ENCODE results near the gene KCTD6.

KCTD6 gene

DNA sequence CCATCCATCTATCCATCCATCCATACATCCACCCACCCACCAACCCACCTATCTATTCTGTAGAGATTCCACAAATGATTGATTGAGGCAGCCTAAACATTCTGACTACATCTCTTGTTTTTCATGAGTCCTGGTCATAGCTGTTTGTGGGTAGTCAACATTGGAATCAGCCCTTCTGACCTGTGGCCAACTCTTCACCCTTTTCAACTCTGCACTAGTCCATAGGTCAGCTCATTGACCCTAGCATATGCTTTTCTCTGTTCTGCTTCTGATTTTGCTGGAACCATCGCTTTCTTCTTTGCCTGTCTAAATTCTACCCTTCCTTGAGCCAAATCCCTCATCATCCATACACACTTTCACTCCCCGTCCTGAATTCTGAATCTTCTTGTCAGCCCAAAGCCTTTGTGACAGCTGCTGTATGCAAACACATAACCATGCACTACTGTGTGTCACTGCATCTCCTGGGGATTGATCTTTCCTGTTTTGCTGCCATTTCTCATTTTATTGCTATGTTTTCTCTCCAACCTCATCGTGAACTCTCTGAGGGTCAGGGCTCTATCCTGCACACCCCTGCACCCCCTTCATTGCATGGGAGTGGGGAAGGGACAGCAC lies 16.8 kb upstream of the KCTD6 start:
- Mint-ChIP-seq H3K4me1 (peaks cover 38% of the 10 kb centered on the region), H3K27ac (no peak overlapping the region), H3K9me3 (no peaks in the 10 kb centered on the region), H3K36me3 (ENCODE audit: low read depth) (no peaks in the 10 kb centered on the region), H3K4me3 (no peak overlapping the region), H3K27me3 (no peaks in the 10 kb centered on the region)
- ATAC-seq (no peak), DNase-seq (no peak)

DNA sequence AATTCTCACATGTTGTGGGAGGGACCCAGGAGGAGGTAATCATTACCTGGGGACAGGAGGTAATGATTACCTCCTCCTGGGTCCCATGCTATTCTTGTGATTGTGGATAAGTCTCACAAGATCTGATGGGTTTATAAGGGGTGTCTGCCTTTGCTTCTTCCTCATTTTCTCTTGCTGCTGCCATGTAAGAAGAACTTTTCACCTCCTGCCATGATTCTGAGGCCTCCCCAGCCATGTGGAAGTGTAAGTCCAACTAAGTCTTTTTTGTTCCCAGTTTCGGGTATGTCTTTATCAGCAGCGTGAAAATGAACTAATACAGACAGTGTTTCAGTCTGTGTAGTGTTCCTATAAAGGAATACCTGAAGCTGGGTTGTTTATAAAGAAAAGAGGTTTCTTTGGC lies 13.1 kb upstream of the KCTD6 start:
- Mint-ChIP-seq H3K4me3 (no peak overlapping the region), H3K36me3 (ENCODE audit: low read depth) (no peaks in the 10 kb centered on the region), H3K27me3 (peaks cover 2% of the 10 kb centered on the region), H3K9me3 (no peaks in the 10 kb centered on the region), H3K27ac (no peak overlapping the region), H3K4me1 (peaks cover 20% of the 10 kb centered on the region)
- DNase-seq (no peak), ATAC-seq (no peak)

DNA sequence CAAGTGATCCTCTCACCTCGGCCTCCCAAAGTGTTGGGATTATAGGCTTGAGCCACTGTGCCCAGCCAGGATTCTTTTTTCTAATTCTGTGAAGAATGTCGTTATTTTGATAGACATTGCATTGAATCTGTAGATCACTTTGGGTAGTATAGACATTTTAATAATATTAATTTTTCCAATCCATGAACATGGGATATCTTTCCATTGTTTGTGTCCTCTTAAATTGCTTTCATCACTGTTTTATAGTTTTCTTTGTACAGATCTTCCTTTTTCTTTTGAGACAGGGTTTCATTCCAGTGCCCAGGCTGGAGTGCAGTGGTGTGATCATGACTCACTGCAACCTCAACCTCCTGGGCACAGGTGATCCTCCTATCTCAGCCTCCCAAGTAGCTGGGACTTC lies 11.6 kb upstream of the KCTD6 start:
- H3K27me3 Mint-ChIP-seq: peaks cover 2% of the 10 kb centered on the region
- H3K36me3 Mint-ChIP-seq (ENCODE audit: low read depth): no peaks in the 10 kb centered on the region
- DNase-seq (no peak), ATAC-seq (no peak)
- H3K4me1 Mint-ChIP-seq: peaks cover 5% of the 10 kb centered on the region
- no peak overlapping the region for H3K27ac Mint-ChIP-seq
- no peaks in the 10 kb centered on the region for H3K9me3 Mint-ChIP-seq
- H3K4me3 Mint-ChIP-seq: no peak overlapping the region

DNA sequence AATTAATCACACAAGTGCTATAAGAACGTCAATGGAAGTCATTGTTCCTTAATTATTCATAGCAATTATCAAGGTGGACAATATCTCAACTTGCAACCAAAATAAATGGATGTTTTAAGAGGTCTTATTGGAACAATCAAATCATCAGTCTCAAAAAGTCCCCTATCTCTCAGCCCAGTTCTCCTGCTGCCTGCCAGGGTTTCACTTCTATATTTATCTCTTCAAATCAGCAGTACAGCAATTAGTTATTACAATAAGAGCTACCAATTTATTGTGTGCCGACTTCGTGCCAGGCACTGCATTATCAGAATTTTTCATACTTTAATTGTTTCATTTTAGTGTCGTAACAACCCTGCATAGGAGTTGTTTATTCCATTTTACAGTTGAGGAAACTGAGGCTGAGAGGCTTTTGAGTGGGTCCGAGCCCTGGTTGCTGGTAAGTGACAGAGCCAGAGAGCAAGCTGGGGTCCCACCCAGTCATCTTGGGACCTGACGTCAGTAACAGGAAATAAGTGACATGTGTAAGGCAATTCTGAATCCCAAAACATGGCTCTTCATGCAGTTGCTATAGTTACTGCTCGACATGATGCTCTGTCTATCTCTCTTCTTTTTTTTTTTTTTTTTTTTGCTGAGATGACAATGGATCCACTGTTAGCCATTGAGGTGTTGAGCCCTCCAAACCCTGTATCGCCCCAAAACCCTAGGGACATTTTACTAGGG lies 8.8 kb upstream of the KCTD6 start:
- peaks cover 4% of the 10 kb centered on the region for H3K4me1 Mint-ChIP-seq
- no peak overlapping the region for H3K27ac Mint-ChIP-seq
- DNase-seq: no peak
- H3K36me3 Mint-ChIP-seq (ENCODE audit: low read depth): no peaks in the 10 kb centered on the region
- no peaks in the 10 kb centered on the region for H3K9me3 Mint-ChIP-seq
- H3K27me3 Mint-ChIP-seq: peaks cover 5% of the 10 kb centered on the region
- no peak overlapping the region for H3K4me3 Mint-ChIP-seq
- ATAC-seq: no peak

DNA sequence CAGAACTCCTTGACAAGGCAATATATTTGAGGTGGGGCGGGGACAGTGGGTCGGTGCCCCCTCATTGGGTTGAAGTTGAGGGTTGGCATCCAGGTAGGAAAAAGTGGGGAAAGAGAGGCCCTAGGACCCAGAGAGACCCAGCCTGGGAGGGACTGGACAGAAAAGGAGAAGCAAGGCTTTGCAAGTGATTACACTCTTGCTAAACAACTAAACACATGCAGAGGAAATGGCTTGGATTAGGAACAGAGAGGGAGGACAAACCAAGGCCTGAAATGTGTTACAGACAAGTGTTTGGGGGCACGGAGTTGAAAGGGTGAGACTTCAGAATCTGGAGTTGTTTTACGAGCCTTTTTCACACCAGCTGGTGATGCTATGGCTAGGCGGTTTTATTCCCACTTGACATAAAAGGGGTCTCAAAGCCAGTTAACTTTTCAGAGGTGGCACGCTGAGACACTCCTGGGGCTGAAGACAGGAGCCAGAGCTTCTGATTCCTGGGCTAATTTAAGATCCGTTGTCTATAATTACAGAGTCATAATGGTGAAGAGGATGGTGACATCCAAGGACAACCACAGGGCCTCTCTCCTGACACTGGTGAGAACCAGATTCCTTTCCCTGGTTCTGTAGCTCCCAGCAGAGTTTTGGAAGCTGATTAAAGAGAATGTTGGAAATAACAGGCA lies 7.7 kb upstream of the KCTD6 start:
- DNase-seq (no peak), ATAC-seq (no peak)
- peaks cover 4% of the 10 kb centered on the region for H3K4me1 Mint-ChIP-seq
- no peak overlapping the region for H3K4me3 Mint-ChIP-seq
- H3K27ac Mint-ChIP-seq: no peak overlapping the region
- peaks cover 11% of the 10 kb centered on the region for H3K27me3 Mint-ChIP-seq
- no peaks in the 10 kb centered on the region for H3K36me3 Mint-ChIP-seq (ENCODE audit: low read depth)
- H3K9me3 Mint-ChIP-seq: no peaks in the 10 kb centered on the region

DNA sequence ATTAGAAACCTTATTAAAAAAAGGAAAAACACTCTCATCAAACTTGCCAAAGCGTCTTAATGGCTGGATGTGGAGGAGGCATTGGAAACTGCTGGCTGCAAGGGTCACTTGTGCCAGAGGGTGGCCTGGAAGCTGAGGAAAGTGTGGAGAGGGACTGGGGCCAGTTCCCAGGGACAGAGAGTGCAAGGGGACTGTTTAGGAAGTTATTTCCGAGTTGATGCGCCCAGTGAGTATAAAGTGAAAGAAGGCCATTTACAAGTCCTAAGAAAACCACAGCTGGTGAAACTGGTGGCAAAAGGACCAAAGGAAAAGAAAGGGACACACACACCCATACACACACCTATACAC lies 7.2 kb upstream of the KCTD6 start:
- DNase-seq (no peak), ATAC-seq (no peak)
- H3K27me3 Mint-ChIP-seq: peaks cover 11% of the 10 kb centered on the region
- no peak overlapping the region for H3K4me3 Mint-ChIP-seq
- no peaks in the 10 kb centered on the region for H3K36me3 Mint-ChIP-seq (ENCODE audit: low read depth)
- H3K4me1 Mint-ChIP-seq: peaks cover 4% of the 10 kb centered on the region
- no peak overlapping the region for H3K27ac Mint-ChIP-seq
- H3K9me3 Mint-ChIP-seq: no peaks in the 10 kb centered on the region

DNA sequence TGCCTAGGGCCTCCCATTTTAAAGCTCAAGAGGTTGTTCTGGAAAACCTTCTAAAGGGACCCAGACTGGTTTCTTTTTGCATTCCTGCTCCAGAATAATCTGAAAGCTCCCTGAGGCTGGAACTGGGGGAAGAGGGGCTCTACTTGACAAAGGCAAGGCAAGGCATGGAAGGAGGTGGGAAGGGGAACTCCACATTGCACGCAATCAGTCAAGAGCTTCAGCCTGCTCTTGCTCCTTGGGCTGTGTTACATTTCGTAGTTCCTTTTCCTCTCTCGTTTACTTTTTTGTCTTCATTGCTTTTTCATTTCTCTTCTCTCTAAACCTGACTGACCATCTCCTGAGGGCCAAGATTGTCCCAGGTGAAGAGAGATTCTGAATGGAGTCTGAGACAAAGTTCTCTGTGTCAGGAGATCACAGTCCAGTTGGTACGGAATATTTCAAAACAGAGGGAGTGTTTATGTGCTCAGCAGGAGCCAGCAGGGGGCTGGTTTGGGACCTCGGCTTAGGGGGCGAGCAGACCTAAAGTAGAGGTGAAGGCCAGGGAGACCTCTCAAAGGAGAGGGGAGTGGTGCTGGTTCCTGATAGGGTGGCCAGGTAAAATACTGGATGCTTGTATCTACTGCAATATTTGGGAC lies 6.0 kb upstream of the KCTD6 start:
- H3K4me1 Mint-ChIP-seq: peaks cover 7% of the 10 kb centered on the region
- H3K4me3 Mint-ChIP-seq: no peak overlapping the region
- H3K9me3 Mint-ChIP-seq: no peaks in the 10 kb centered on the region
- DNase-seq (no peak), ATAC-seq (no peak)
- peaks cover 9% of the 10 kb centered on the region for H3K27me3 Mint-ChIP-seq
- no peaks in the 10 kb centered on the region for H3K36me3 Mint-ChIP-seq (ENCODE audit: low read depth)
- H3K27ac Mint-ChIP-seq: no peak overlapping the region

DNA sequence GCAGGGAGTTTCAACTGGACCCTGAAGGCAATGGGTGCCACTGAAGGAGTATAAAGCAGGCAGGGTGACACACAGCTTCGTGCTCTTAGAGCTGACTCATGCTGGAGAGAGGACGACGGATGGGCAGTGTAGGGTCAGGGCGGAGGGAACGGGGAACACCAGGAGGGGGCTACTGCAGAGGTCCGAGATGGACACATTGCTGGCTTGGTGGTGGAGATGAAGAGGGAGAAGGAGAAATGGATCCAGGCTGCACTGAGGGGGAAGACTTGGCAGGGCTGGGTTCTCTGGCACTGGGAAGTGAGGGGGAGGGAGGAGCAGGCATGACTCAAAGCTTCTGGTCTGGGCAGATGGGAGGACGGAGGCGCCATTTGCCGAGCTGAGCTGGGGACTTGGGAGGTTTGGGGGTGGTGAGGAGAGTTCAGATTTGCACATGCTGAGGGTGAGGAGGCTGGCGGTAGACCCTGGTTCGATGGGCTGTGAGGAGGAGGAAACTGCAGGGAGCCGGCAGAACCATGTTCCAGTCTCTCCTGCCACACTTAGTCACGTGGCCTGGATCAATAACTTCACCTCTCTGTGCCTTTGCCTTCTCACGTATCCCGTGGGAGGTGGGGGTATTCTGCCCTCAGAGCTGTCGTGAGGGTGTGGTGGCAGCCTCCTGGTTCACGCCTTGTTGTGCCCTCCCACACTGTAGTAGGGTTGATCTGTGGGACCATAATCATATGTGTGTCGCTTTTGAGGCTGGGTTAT lies 4.6 kb upstream of the KCTD6 start:
- H3K27ac Mint-ChIP-seq: no peak overlapping the region
- peaks cover 11% of the 10 kb centered on the region for H3K27me3 Mint-ChIP-seq
- ATAC-seq: no peak

DNA sequence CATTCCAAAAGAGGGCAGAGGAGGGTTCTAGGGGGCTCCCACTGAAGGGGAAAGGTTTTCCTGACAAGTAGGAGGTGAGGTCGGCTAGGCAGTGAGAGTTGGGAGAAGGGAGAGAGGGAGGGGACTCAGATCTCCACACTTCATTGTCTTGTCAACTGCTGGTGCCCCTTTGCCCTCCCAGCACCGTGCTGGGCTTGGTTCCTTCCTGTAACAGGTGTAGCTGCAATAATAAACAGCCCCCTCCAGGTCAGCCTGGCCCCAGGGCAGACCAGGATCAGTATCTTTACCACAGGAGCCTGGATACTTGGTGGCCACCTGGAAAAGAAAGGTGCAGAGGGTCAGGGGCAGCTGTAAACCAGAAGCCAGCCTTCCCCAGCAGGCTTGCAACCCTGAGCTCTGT lies 2.9 kb upstream of the KCTD6 start:
- H3K27me3 Mint-ChIP-seq: peaks cover 11% of the 10 kb centered on the region
- no peak overlapping the region for H3K4me3 Mint-ChIP-seq
- H3K4me1 Mint-ChIP-seq: peaks cover 22% of the 10 kb centered on the region
- H3K27ac Mint-ChIP-seq: no peak overlapping the region
- ATAC-seq (no peak), DNase-seq (no peak)
- no peaks in the 10 kb centered on the region for H3K36me3 Mint-ChIP-seq (ENCODE audit: low read depth)
- H3K9me3 Mint-ChIP-seq: no peaks in the 10 kb centered on the region

More for the DNA sequence above, 4.6 kb upstream of the KCTD6 start:
- peaks cover 12% of the 10 kb centered on the region for H3K4me1 Mint-ChIP-seq
- no peaks in the 10 kb centered on the region for H3K36me3 Mint-ChIP-seq (ENCODE audit: low read depth)
- DNase-seq: no peak
- no peaks in the 10 kb centered on the region for H3K9me3 Mint-ChIP-seq
- no peak overlapping the region for H3K4me3 Mint-ChIP-seq

DNA sequence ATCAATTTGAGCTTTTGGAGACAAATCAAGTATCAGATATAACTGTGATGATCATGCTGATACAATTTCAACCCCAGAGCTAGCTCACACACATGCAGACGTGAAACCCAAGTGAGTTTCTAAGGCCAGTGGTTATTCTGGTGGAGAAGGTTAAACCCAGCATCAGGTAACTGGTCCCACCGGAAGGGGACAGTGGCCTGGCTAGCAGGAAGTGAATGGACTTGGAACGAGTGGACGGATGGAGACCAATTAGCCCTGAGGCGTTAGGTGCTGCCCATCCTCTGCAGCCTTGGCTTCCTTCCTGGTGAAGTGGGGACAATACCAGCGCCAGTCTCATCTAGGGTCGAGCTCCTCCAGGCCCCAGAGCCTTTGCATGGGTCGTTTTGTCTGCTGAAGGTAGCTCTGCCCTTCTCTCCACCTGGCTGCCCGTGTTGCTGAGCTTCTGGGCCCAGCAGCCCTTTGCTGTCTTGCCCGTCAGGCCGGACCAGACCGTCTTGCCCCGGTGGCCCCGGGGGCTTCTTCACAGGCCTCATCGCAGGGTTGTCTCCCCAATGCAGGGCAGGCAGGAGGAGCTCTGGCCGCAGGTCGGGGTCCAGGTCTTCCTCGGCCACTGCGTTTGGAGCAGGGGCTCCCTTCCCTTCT lies 915 bp upstream of the KCTD6 start:
- Mint-ChIP-seq H3K4me3 (peak overlapping the region; percentile 12), H3K27ac (no peak overlapping the region), H3K9me3 (no peaks in the 10 kb centered on the region), H3K36me3 (ENCODE audit: low read depth) (no peaks in the 10 kb centered on the region), H3K27me3 (peaks cover 11% of the 10 kb centered on the region), H3K4me1 (peaks cover 33% of the 10 kb centered on the region)
- DNase-seq: no peak
- no peak for ATAC-seq

DNA sequence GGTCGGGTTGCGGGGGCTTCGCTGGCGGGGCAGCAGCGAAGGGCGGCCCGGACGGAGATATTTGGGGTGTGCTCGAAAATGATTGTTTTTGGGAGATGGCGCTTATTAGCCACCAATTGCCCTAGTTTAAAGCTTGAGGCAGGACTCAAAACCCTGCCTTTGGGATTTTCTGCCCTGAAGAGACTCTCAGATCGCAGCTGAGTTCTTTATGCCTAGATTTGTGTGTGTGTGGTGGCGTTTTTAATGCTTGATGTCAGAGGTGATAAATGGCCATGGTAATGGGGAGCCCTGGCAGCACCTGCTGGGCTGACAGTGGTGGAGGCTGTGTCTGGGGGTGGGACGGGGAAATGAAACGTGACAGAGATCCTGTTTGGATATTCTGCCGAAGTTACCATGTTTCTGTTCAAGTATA lies 604 bp downstream of the KCTD6 start:
- H3K27me3 Mint-ChIP-seq: peaks cover 8% of the 10 kb centered on the region
- H3K27ac Mint-ChIP-seq: peak overlapping the region; percentile 81
- H3K9me3 Mint-ChIP-seq: no peaks in the 10 kb centered on the region
- peak; percentile 19 for DNase-seq
- peaks cover 43% of the 10 kb centered on the region for H3K4me1 Mint-ChIP-seq
- no peaks in the 10 kb centered on the region for H3K36me3 Mint-ChIP-seq (ENCODE audit: low read depth)
- no peak for ATAC-seq
- peak overlapping the region; percentile 93 for H3K4me3 Mint-ChIP-seq

DNA sequence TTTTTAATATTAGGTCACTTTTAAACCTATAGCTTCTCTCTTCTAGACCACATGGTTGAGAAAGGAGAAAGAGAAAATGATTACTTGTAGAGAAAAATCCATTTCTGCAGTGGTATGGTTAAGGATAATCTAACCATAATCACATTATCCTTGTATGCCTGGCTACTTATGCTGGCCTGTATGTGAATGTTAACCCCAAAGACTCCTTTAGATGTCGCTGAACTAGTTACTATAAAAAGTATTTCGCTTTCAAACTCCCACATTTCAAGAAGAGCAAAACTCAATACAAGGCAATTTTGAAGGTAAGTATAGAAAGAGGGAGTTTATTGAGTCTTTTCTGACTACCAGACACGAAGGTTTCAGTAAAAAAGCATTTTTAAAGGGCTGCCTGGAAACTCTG lies 2.2 kb downstream of the KCTD6 start:
- Mint-ChIP-seq H3K36me3 (ENCODE audit: low read depth) (peaks cover 2% of the 10 kb centered on the region), H3K27ac (no peak overlapping the region)

DNA sequence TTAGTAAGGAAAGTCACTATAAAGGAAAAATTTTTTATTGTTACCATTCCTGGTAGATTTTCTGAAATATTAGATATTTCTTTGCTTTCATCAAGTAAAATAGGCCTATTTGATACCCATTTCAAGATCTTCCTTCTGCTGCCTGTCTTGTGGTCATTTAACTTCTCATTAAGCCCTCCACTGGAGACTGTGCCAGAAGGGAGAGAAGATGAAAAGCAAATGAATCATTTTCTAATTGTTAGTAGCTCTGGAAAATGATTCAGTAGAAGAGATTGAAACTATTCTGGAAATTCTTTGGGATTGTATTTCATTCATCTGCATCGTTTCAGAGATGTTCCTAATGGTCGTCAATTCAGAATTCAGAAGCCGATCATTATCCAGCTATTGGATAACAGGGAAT lies 3.2 kb downstream of the KCTD6 start:
- Mint-ChIP-seq H3K4me1 (peaks cover 45% of the 10 kb centered on the region), H3K4me3 (no peak overlapping the region)
- no peak for ATAC-seq

More for the DNA sequence above, 2.2 kb downstream of the KCTD6 start:
- DNase-seq: no peak
- Mint-ChIP-seq H3K27me3 (peaks cover 2% of the 10 kb centered on the region), H3K4me3 (no peak overlapping the region), H3K9me3 (no peaks in the 10 kb centered on the region), H3K4me1 (peaks cover 45% of the 10 kb centered on the region)
- no peak for ATAC-seq

More for the DNA sequence above, 3.2 kb downstream of the KCTD6 start:
- H3K27ac Mint-ChIP-seq: no peak overlapping the region
- H3K36me3 Mint-ChIP-seq (ENCODE audit: low read depth): peaks cover 2% of the 10 kb centered on the region
- no peak for DNase-seq
- H3K27me3 Mint-ChIP-seq: peaks cover 2% of the 10 kb centered on the region
- no peaks in the 10 kb centered on the region for H3K9me3 Mint-ChIP-seq

Measured in activated naive CD8-positive, alpha-beta T cell treated with anti-CD3 and anti-CD28 coated beads, Interleukin-2, amount 50 U/mL, for 24 hours (primary cell).